Stimulated activated CD4-positive, alpha-beta T cell treated with anti-CD3 and anti-CD28 coated beads, Interleukin-4, amount 100 ng/mL, for 48 hours (primary cell): Measurements from ENCODE around the gene AK5.
"Not testable (repeated sequence)": the region's sequence is repeated elsewhere in the genome, so short reads cannot be mapped to it uniquely, and the experiment has no call there.

Experiments used
- DNase-seq, 2 donors: peaks; one replicate each; pipeline ENCODE4 v3.0.0-alpha.2; 2020; ENCODE audit warnings: low read depth in 2 of 2

AK5 gene

DNA sequence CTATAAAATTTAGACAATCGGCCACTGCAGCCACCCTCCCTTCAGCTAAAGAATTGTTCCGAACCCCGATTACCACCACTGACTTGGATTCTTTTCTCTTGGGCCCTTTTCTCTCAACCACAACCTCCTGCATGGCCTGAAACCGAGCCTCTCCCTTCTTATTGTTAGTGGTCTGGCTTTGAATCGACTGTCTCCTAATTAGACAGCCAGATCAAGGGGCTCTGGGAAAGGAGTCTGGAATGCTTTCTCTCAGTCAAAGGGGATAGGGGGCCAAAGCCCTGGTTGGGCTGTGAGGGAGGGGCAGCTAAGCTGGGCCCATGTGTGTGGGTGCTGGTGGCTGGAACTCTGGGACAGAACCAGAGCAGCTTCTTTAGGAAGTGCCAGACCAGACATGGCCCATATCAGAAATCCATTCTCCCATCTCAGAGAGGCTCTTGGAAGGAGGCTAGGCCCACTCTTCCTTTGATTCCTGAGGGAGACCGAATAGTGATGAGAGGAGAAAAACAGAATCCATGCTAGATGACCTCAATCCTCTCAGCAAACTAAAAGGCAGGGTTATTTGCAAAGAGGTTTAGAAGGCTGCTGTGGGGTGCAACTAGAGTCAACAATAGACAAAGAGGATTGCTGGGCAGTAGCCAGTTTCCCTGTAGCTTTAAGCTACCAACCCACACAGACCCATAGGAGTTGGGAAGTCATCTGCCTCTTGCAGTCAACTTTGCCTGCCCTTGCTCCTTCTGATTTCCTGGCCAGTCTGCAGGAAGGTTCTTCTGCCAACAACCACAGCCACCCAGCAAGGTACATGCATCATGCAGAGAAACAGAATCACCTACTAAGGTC, 117.6 kb downstream of the AK5 start:
- DNase-seq: no peak

DNA sequence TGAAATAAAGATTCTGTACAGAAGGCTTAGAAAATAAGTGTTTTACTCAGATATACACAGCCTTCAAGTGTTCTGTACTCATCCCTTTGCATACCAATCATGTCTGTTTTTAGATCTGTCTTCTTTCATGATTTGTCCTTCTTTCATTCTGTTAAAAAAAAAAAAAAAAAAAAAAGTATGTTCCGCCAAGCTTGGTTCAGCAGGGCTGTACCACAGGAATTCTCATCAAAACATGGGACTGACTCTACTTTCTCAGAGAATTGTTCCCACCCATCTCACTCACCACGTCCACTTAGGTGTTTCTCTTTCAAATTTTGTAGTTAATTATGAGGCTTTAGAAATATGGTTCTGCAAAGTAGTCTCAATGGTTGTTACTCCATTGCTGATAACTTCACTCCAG, 119.0 kb downstream of the AK5 start:
- no peak for DNase-seq

GRCh38 chr1:77401384-77401783, 119.6 kb downstream of the AK5 start:
- no peak for DNase-seq

DNA sequence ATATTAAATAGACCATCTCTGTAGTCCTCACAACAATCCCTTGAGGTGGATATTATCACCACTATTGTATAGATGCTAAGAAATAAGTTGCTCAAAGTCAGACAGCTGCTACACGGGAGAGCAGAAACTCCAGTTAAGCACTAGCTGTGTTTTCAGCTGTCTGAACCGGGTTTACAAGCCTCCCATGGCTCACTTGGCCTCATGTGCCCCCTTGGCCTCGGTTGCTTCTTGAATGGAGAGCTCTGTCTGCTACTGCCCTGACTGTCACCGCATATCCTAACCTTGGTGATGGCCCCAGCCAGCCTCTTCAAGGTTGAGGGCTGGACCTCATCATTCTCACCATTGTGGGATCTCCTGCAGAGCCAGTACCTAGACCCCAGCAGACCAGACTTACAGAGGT, 123.4 kb downstream of the AK5 start:
- DNase-seq: no peak

DNA sequence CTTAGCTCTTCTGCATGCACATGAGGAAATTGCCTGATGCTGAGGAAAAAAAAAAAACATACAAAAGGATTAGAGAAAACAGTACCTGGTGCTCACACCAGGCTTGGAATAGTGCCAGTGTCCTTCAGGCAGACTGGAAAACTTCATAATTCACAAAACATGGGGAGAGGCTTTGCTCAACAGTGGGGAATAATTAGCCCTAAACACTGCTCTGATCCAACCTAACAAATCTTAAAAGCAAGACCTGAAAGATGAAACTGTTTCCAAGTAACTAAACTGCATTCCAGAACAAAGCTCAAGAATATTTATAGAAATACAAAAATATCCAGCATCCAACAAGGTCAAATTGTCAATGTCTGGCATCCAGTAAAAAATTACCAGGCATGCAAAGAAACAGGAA, 124.8 kb downstream of the AK5 start:
- DNase-seq: no peak

DNA sequence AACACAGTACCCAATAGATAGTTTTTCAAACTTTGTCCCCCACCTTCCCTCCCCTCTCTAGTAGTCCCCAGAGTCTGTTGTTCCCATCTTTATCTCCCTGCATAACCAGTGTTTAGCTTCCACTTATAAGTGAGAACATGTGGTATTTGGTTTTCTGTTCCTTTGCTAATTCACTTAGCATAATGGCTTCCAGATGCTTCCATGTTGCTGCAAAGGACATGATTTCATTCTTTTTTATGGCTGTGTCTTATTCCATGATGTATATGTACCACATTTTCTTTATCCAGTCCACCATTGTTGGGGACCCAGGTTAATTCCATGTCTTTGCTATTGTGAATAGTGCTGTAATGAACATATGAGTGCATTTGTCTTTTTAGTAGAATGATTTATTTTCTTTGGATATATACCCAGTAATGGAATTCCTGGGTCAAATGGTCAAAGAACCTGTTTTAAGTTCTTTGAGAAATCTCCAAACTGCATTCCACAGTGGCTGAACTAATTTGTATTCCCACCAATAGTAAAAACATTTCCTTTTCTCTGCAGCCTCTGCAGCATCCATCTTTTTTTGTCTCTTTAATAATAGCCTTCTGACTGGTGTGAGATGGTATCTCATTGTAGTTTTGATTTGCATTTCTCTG, 126.0 kb downstream of the AK5 start:
- no peak for DNase-seq

DNA sequence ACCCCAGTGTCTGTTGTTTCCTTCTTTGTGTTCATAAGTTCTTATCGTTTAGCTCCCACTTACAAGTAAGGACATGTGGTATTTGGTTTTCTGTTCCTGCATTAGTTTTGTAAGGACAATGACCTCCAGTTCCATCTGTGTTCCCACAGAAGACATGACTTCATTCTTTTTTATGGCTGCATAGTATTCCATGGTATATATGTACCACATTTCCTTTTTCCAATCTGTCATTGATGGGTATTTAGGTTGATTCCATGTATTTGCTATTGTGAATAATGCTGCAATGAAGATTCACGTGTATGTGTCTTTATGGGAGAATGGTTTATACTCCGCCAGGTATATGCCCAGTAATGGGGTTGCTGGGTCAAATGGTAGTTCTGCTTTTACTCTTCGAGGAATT, 127.1 kb downstream of the AK5 start:
- not testable (repeated sequence) for DNase-seq

- DNase-seq: no peak
Measured at GRCh38 chr1:77412069-77412819, 130.4 kb downstream of the AK5 start.

DNA sequence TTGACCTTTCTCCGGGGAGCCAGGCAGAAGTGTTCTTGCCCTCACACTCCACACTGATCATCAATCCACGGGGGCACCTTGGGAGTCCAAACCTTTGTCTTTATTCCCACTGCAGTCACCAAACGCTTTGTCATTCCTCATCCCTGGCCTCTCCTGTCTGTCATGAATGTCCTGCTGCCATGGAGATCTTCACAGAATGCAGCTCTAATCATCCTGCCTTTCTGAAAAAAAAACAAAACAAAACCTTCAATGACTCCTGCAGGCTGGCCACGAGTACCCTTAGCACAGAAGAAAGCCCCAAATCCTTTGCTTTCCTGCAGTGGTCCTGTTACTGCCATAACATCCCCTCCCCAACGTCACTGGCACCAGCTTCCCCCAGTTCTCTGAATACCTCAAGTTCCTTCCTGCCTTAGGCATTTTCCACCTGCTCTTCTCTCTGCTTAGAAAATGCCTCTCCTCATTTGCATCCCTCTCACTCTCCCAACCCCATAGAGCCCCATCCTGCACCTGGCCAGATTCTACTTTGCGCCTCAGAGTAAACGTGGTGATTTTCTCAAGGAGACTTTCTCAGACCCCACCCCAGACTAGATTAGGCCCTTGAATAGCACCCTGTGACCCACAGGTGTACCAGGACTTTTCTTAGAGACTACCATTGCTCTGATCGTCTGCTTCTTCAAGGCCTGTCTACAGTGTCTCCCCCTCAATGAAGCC, 131.2 kb downstream of the AK5 start:
- no peak for DNase-seq

DNA sequence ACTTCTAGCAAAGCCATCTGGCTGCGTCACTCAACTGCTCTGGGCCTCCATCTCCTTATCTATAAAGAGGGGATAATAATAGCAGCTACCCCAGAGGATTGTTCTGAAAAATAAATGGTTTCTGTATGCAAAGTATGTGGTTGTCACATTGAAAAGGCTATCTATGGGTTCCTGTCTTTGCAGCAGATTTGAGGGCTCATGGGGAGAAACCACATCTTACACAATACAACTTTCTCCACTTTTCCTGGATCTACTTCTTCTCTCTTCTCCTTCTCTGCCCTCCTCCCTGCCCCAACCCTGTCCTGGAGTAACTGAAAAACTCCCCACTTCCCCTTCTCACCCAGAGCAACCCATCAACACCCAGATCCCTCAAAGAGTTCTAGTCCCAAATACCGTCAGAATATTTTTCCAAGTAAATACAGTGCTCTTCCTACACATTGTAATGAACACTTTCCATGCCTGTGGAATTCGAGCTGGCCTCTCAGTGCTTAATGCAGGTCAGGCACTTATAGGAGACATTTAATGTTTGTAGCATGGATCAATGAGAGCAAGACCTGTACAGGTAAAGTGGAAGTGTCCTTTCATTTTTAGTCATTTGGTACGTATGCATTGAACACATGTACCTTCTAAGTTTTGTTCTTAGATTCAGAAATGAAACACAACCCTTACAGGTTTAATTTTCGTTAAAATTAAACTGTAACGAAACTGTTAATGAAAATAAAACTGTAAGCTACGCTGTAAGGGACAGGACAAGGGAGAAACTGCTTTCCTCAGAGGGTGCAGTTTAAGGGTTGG, 131.9 kb downstream of the AK5 start:
- no peak for DNase-seq

GRCh38 chr1:77415579-77415978, 133.8 kb downstream of the AK5 start:
- DNase-seq: no peak

- no peak for DNase-seq
Measured at GRCh38 chr1:77416692-77417450, 135.1 kb downstream of the AK5 start.

- DNase-seq: not testable (repeated sequence)
Measured at GRCh38 chr1:77418055-77418454, 136.2 kb downstream of the AK5 start.

GRCh38 chr1:77421504-77422233, 139.8 kb downstream of the AK5 start:
- no peak for DNase-seq

DNA sequence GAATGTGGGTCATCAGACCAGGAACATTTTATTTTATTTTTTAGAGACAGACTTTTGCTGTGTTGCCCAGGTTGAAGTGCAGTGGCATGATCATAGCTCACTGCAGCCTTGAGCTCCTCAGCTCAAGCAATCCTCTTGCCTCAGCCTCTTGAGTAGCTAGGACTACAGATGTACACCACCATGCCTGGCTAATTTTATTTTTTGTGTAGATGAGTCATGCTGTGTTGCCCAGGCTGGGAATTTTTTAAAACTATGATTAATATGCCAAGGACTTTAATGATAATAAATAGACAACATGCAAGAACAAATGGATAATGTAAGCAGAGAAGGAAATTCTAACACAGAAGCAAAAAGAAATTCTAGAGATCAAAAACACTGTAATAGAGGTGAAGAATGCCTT, 142.4 kb downstream of the AK5 start:
- no peak for DNase-seq

GRCh38 chr1:77428068-77428467, 146.2 kb downstream of the AK5 start:
- no peak for DNase-seq

DNA sequence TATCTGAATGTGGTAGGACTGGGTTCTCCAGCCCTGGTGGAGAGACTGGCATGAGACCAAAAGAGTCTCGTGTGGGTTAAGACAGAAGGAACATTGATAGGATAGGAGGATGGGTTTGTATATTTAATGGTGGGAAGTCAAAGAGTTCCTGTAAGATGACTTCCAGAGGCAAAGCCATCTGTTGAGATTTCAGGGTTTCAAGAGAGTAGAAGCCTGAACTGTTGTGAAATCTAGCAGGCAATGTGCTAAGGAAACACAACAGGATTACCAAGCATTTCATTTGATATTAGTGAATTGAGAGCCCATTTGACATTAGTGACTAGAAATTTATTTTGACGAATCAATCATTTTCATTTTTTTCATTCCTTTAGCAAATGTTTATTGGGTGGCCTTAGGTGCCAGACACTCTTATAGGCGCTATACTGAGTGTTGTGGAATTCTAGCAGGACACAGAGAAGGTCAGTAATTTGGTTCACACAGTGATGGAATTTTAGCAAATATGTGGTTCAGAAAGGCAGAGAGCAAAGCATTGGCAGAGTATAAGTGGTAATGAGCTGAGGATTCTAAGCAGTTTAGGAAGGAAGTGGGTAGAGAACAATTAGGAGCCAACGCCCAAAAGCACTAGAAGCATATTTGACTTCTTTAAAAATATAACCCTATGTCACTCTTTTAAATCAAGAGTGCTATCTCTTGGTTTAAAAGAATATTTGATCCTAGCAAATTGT, 149.3 kb downstream of the AK5 start:
- no peak for DNase-seq

GRCh38 chr1:77433934-77434333, 152.1 kb downstream of the AK5 start:
- DNase-seq: no peak

DNA sequence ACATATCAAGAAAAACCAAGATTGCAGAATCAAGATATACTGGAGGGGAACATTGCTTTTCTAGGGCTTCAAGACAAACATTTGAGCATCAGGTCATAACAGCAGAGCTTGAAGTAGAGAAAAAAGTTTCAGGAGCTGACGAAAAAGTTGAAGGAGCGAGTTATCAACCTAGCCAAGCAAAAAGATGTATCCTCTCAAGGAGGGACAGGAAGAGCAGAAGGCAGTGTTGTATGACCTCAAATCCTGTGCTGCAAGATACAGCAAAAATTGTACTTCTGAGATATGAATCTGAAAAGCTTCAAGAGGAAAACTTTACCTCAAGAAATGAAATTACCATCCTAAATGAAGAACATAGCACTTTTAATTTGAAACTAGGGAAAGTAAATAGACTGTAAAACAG, 153.1 kb downstream of the AK5 start:
- no peak for DNase-seq
